Measurements from ENCODE around the gene TOLLIP.

The TOLLIP gene

GRCh38 chr11:1317993-1318392, 8.6 kb upstream of the TOLLIP start:
- in situ Hi-C loops (cut with HindIII; ENCODE audit: low sequenced_read_pairs), result no loop called here

GRCh38 chr11:1317432-1317831, 8.0 kb upstream of the TOLLIP start:
- in situ Hi-C loops (cut with HindIII; ENCODE audit: low sequenced_read_pairs), result no loop called here

GRCh38 chr11:1310772-1311468, 1.5 kb upstream of the TOLLIP start:
- in situ Hi-C loops (cut with HindIII; ENCODE audit: low sequenced_read_pairs), result no loop called here

GRCh38 chr11:1310318-1310687, 871 bp upstream of the TOLLIP start:
- in situ Hi-C loops (cut with HindIII; ENCODE audit: low sequenced_read_pairs), result no loop called here

GRCh38 chr11:1308743-1309497, 512 bp downstream of the TOLLIP start:
- in situ Hi-C loops (cut with HindIII; ENCODE audit: low sequenced_read_pairs), result no loop called here

GRCh38 chr11:1307998-1308742, 1.3 kb downstream of the TOLLIP start:
- in situ Hi-C loops (cut with HindIII; ENCODE audit: low sequenced_read_pairs), result no loop called here

GRCh38 chr11:1307163-1307870, 2.1 kb downstream of the TOLLIP start:
- in situ Hi-C loops (cut with HindIII; ENCODE audit: low sequenced_read_pairs), result no loop called here

GRCh38 chr11:1306186-1307162, 3.0 kb downstream of the TOLLIP start:
- in situ Hi-C loops (cut with HindIII; ENCODE audit: low sequenced_read_pairs), result no loop called here

GRCh38 chr11:1305501-1306056, 3.9 kb downstream of the TOLLIP start:
- in situ Hi-C loops (cut with HindIII; ENCODE audit: low sequenced_read_pairs), result no loop called here

GRCh38 chr11:1305063-1305495, 4.4 kb downstream of the TOLLIP start:
- in situ Hi-C loops (cut with HindIII; ENCODE audit: low sequenced_read_pairs), result no loop called here

- in situ Hi-C loops (cut with HindIII; ENCODE audit: low sequenced_read_pairs), result no loop called here
These were observed 5.1 kb downstream of the TOLLIP start for GRCh38 chr11:1304380-1304779.

GRCh38 chr11:1303973-1304372, 5.5 kb downstream of the TOLLIP start:
- in situ Hi-C loops (cut with HindIII; ENCODE audit: low sequenced_read_pairs), result no loop called here

- in situ Hi-C loops (cut with HindIII; ENCODE audit: low sequenced_read_pairs), result no loop called here
These were observed 6.2 kb downstream of the TOLLIP start for GRCh38 chr11:1303126-1303821.

- in situ Hi-C loops (cut with HindIII; ENCODE audit: low sequenced_read_pairs), result no loop called here
These were observed 6.8 kb downstream of the TOLLIP start for GRCh38 chr11:1302461-1303125.

GRCh38 chr11:1302041-1302460, 7.4 kb downstream of the TOLLIP start:
- in situ Hi-C loops (cut with HindIII; ENCODE audit: low sequenced_read_pairs), result no loop called here

- in situ Hi-C loops (cut with HindIII; ENCODE audit: low sequenced_read_pairs), result no loop called here
These were observed 8.0 kb downstream of the TOLLIP start for GRCh38 chr11:1301220-1302000.

GRCh38 chr11:1300569-1301187, 8.8 kb downstream of the TOLLIP start:
- in situ Hi-C loops (cut with HindIII; ENCODE audit: low sequenced_read_pairs), result no loop called here
